Hippocampal formation (tissue), 2 donors: ENCODE results near the gene ZNHIT1.
"Not testable (repeated sequence)": the region's sequence is repeated elsewhere in the genome, so short reads cannot be mapped to it uniquely, and the experiment has no call there.

Source experiments
- DNase-seq, 2 donors: peaks; one replicate each; lab custom pipeline; 2025; lab: John Stamatoyannopoulos, UW

ZNHIT1 gene

GRCh38 chr7:101186844-101187428 lies 31.0 kb upstream of the ZNHIT1 start:
- no peak for DNase-seq

- no peak for DNase-seq
These were observed 28.9 kb upstream of the ZNHIT1 start for GRCh38 chr7:101189109-101189508.

GRCh38 chr7:101195884-101196283 lies 22.1 kb upstream of the ZNHIT1 start:
- no peak for DNase-seq

- DNase-seq, result no peak
These were observed 20.0 kb upstream of the ZNHIT1 start for GRCh38 chr7:101197991-101198390.

GRCh38 chr7:101198476-101198875 lies 19.5 kb upstream of the ZNHIT1 start:
- DNase-seq, result no peak

- not testable (repeated sequence) for DNase-seq
These were observed 18.4 kb upstream of the ZNHIT1 start for GRCh38 chr7:101199522-101199921.

- no peak for DNase-seq
These were observed 17.5 kb upstream of the ZNHIT1 start for GRCh38 chr7:101200504-101200861.

- DNase-seq, result no peak
These were observed 16.9 kb upstream of the ZNHIT1 start, which contains the start of gene MOGAT3 for GRCh38 chr7:101200862-101201599. TSS of gene MOGAT3 (minus strand) at chr7:101201036. CDS start at chr7:101200854, 182 bp downstream.

- no peak for DNase-seq
These were observed 16.0 kb upstream of the ZNHIT1 start for GRCh38 chr7:101201695-101202602.

GRCh38 chr7:101202603-101202918 lies 15.4 kb upstream of the ZNHIT1 start:
- DNase-seq, result no peak

GRCh38 chr7:101203740-101204738 lies 13.9 kb upstream of the ZNHIT1 start:
- DNase-seq, result not testable (repeated sequence)

- no peak for DNase-seq
These were observed 11.9 kb upstream of the ZNHIT1 start for GRCh38 chr7:101205901-101206664.

GRCh38 chr7:101206665-101207042 lies 11.3 kb upstream of the ZNHIT1 start:
- DNase-seq, result no peak

GRCh38 chr7:101207459-101207858 lies 10.5 kb upstream of the ZNHIT1 start:
- DNase-seq, result no peak

- no peak for DNase-seq
These were observed 9.2 kb upstream of the ZNHIT1 start for GRCh38 chr7:101208794-101209193.

GRCh38 chr7:101210143-101210542 lies 7.8 kb upstream of the ZNHIT1 start:
- DNase-seq, result no peak

GRCh38 chr7:101211501-101211900 lies 6.5 kb upstream of the ZNHIT1 start:
- DNase-seq, result no peak

- DNase-seq, result no peak
These were observed 6.0 kb upstream of the ZNHIT1 start for GRCh38 chr7:101212014-101212413.

GRCh38 chr7:101216001-101216859 lies 1.7 kb upstream of the ZNHIT1 start:
- DNase-seq, result no peak

- DNase-seq, result no peak
These were observed 1.0 kb upstream of the ZNHIT1 start for GRCh38 chr7:101216860-101217387.
